NCI-H2227 (cell line): ENCODE results near the gene RAD52.

Experiments
- DNase-seq: peaks from one replicate; lab custom pipeline; 2025; ENCODE audit not compliant: unreplicated experiment; lab: John Stamatoyannopoulos, UW

The RAD52 gene

GRCh38 chr12:879641-880040, 69.9 kb downstream of the RAD52 start:
- DNase-seq: no peak

GRCh38 chr12:873954-874353, 75.5 kb downstream of the RAD52 start:
- no peak for DNase-seq

GRCh38 chr12:870378-870777, 79.1 kb downstream of the RAD52 start:
- DNase-seq: no peak

GRCh38 chr12:868722-869121, 80.8 kb downstream of the RAD52 start:
- no peak for DNase-seq

- no peak for DNase-seq
These were observed 81.6 kb downstream of the RAD52 start for GRCh38 chr12:867905-868304.

GRCh38 chr12:865614-866013, 83.9 kb downstream of the RAD52 start:
- no peak for DNase-seq

GRCh38 chr12:863285-863684, 86.2 kb downstream of the RAD52 start:
- DNase-seq: no peak

- no peak for DNase-seq
These were observed 87.1 kb downstream of the RAD52 start for GRCh38 chr12:862303-862911.
